Breast epithelium (tissue), 4 donors: ENCODE data around the gene LIPE. TPM values are rescaled to one million over a fixed set of nuclear protein-coding genes. Genes with fewer than 3 reads are reported as not detected.

ENCODE experiments used
- DNase-seq, 2 donors: peaks; one replicate each; pipeline ENCODE4 v3.0.0-alpha.2; 2019; ENCODE audit warnings: low spot score in 2 of 2
- H3K27ac ChIP-seq, 2 donors: fragments of 200-600 bp; sonication (generic) in 1 of 2; one replicate each; pipeline ENCODE4 v1.5.1; 2016 to 2019; ENCODE audit warnings: mild to moderate bottlenecking in 1 of 2
- H3K27me3 ChIP-seq, 2 donors: fragments of 200-600 bp; sonication (generic) in 1 of 2; one replicate each; pipeline versions ENCODE4 v1.5.1 to v1.6.0; 2017 to 2019; ENCODE audit warnings: control low read depth in 1 of 2, mild to moderate bottlenecking in 1 of 2
- H3K36me3 ChIP-seq: fragments of 200-600 bp; one replicate; pipeline ENCODE4 v1.5.1; 2019
- H3K4me1 ChIP-seq, 2 donors: fragments of 200-600 bp; sonication (generic); one replicate each; pipeline ENCODE4 v1.5.1; 2016 to 2019; ENCODE audit warnings: control low read depth in 1 of 2
- H3K4me3 ChIP-seq, 3 donors: fragments of 200-600 bp; sonication (generic); 1 replicate in 2 of 3; 2 replicates in 1 of 3; pipeline ENCODE4 v1.5.1; 2016 to 2019; ENCODE audit warnings: mild to moderate bottlenecking in 3 of 3, moderate library complexity in 2 of 3
- H3K9me3 ChIP-seq, 2 donors: fragments of 200-600 bp; sonication (generic) in 1 of 2; one replicate each; pipeline ENCODE4 v1.5.1; 2016 to 2019; ENCODE audit warnings: control low read depth in 1 of 2
- POLR2A ChIP-seq: fragments of 450-650 bp; IDR thresholded peaks from one replicate; pipeline ENCODE4 v1.6.1; 2016; ENCODE audit warnings: antibody characterized with exemption, mild to moderate bottlenecking, moderate library complexity
- POLR2AphosphoS5 ChIP-seq, 3 donors: sonication (generic); formaldehyde crosslinking; IDR thresholded peaks; one replicate each; pipeline ENCODE4 v1.6.1; 2017; ENCODE audit warnings: antibody characterized with exemption in 3 of 3
- intact Hi-C: fragments of 100-400 bp; cut with DNase I; formaldehyde crosslinking; loops from one replicate; pipeline ENCODE4 v1.15.1; 2023; ENCODE audit warnings: low total_unique reads
- total RNA-seq, 3 donors: library from RNA; depleted of rRNA; stranded (reverse); fragments of >200 nt; gene quantifications; one replicate each; pipeline ENCODE4 v1.1.0, GENCODE V29; 2016
- TF ChIP-seq, protein P1 (sequence below), 3 donors: fragments of 450-650 bp; IDR thresholded peaks; one replicate each; pipeline ENCODE4 v1.5.1; 2016 to 2017; ENCODE audit warnings: antibody characterized with exemption in 3 of 3, mild to moderate bottlenecking in 3 of 3, moderate library complexity in 3 of 3

LIPE gene
- total RNA-seq: 1,000 to 10,000 TPM in 1 of 3 donors, 100 to 1,000 TPM in 2; 152 to 1,550 (median 380) TPM

GRCh38 chr19:42427313-42427712 is at the start of gene LIPE:
LIPE (minus strand) TSS chr19:42427388; CDS start chr19:42427149, 239 bp downstream.
- Histone ChIP-seq H3K27ac (peak within 1 kb of the TSS in 1 of 2 donors; percentile 5), H3K4me1 (no peaks in the 10 kb centered on the region), H3K4me3 (no peak within 1 kb of the TSS), H3K36me3 (no peaks in the 10 kb centered on the region), H3K9me3 (no peaks in the 10 kb centered on the region), H3K27me3 (no peaks in the 10 kb centered on the region)
- intact Hi-C loops: no loop called here
- TF ChIP-seq POLR2AphosphoS5 (IDR thresholded peaks at IDR 0.05): no peak
- TF ChIP-seq, protein P1, sequence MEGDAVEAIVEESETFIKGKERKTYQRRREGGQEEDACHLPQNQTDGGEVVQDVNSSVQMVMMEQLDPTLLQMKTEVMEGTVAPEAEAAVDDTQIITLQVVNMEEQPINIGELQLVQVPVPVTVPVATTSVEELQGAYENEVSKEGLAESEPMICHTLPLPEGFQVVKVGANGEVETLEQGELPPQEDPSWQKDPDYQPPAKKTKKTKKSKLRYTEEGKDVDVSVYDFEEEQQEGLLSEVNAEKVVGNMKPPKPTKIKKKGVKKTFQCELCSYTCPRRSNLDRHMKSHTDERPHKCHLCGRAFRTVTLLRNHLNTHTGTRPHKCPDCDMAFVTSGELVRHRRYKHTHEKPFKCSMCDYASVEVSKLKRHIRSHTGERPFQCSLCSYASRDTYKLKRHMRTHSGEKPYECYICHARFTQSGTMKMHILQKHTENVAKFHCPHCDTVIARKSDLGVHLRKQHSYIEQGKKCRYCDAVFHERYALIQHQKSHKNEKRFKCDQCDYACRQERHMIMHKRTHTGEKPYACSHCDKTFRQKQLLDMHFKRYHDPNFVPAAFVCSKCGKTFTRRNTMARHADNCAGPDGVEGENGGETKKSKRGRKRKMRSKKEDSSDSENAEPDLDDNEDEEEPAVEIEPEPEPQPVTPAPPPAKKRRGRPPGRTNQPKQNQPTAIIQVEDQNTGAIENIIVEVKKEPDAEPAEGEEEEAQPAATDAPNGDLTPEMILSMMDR (IDR thresholded peaks at IDR 0.05): no peak
- no peak for TF ChIP-seq POLR2A
- no peak for DNase-seq

- Histone ChIP-seq H3K36me3 (no peaks in the 10 kb centered on the region), H3K27me3 (no peaks in the 10 kb centered on the region), H3K4me3 (no peak overlapping the region), H3K27ac (no peak overlapping the region), H3K9me3 (no peaks in the 10 kb centered on the region), H3K4me1 (no peaks in the 10 kb centered on the region)
- no peak for DNase-seq
- TF ChIP-seq POLR2A (no peak), POLR2AphosphoS5 (IDR thresholded peaks at IDR 0.05) (no peak)
- TF ChIP-seq, protein P1 (IDR thresholded peaks at IDR 0.05): no peak
- intact Hi-C loops: no loop called here
Measured at GRCh38 chr19:42475366-42475765, 48.2 kb upstream of the LIPE start.

DNA sequence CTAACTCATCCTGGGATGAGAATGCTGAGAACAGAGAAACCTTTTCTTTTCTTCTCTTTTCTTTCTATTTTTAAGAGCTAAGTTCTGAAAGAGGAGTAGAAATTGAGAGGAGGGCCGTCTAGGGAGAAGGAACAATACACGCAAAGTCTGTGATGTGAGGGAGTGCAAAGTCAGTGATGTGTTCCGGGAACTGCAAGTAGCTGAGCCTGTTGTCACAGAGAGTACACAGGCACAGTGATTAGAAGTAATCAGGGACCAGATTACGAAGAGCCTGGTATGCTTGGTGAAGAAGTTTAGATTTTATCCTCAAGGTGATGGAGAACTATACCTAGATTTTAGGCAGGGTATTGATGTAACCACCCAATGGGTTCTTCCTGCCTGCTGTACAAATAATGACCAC is 47.6 kb upstream of the LIPE start:
- no peaks in the 10 kb centered on the region for H3K4me1 ChIP-seq
- no peaks in the 10 kb centered on the region for H3K36me3 ChIP-seq
- DNase-seq: no peak
- no peak overlapping the region for H3K27ac ChIP-seq
- H3K4me3 ChIP-seq: no peak overlapping the region
- H3K9me3 ChIP-seq: no peaks in the 10 kb centered on the region
- intact Hi-C loops: no loop called here
- TF ChIP-seq, protein P1 (IDR thresholded peaks at IDR 0.05): no peak
- TF ChIP-seq POLR2AphosphoS5 (IDR thresholded peaks at IDR 0.05) (no peak), POLR2A (no peak)
- H3K27me3 ChIP-seq: no peaks in the 10 kb centered on the region

DNA sequence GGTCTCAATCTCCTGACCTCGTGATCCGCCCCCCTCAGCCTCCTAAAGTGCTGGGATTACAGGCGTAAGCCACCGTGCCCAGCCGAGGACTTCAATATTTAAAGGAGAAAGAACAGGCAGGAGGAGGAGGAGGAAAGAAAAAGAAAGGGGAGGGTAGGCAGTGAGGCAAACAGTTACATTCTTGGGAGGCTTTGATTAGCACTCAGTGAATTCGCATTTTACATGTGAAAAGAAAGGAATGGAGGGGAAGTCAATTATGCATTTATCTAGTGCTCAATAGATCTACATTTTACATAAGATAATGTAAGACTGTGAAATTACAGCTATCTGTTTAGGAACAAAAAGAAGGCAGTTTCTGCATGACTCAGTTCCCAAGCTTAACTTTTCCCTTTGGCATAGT is 46.5 kb upstream of the LIPE start:
- intact Hi-C loops: no loop called here
- H3K9me3 ChIP-seq: no peaks in the 10 kb centered on the region
- no peak overlapping the region for H3K27ac ChIP-seq
- DNase-seq: no peak
- no peak for TF ChIP-seq POLR2A
- TF ChIP-seq, protein P1 (IDR thresholded peaks at IDR 0.05): no peak
- no peak for TF ChIP-seq POLR2AphosphoS5 (IDR thresholded peaks at IDR 0.05)
- no peaks in the 10 kb centered on the region for H3K27me3 ChIP-seq
- H3K4me1 ChIP-seq: no peaks in the 10 kb centered on the region
- no peak overlapping the region for H3K4me3 ChIP-seq
- no peaks in the 10 kb centered on the region for H3K36me3 ChIP-seq

GRCh38 chr19:42472402-42473147 is 45.4 kb upstream of the LIPE start:
- Histone ChIP-seq H3K4me1 (no peaks in the 10 kb centered on the region), H3K4me3 (no peak overlapping the region), H3K27ac (peak overlapping the region; percentile 74 to 86), H3K36me3 (no peaks in the 10 kb centered on the region), H3K9me3 (no peaks in the 10 kb centered on the region), H3K27me3 (no peaks in the 10 kb centered on the region)
- intact Hi-C loops: no loop called here
- TF ChIP-seq, protein P1 (IDR thresholded peaks at IDR 0.05): no peak
- TF ChIP-seq POLR2AphosphoS5 (IDR thresholded peaks at IDR 0.05) (no peak), POLR2A (no peak)
- no peak for DNase-seq
